Right lobe of liver (tissue), 6 donors: ENCODE results near the gene GPC5. TPM values are rescaled to one million over a fixed set of nuclear protein-coding genes. Genes with fewer than 3 reads are reported as not detected.

Experiments used
- ATAC-seq, 4 donors: fragments of 200-7000 bp; cut with Tn5 transposase; one replicate each; pipeline ENCODE4 v1.9.1; 2020; ENCODE audit warnings: mild to moderate bottlenecking in 4 of 4, moderate library complexity in 4 of 4
- DNase-seq, 3 donors: peaks; one replicate each; pipeline ENCODE4 v3.0.0-alpha.2; 2020
- H3K27ac ChIP-seq, 3 donors: fragments of 200-600 bp; one replicate each; pipeline ENCODE4 v1.8.0; 2022
- H3K27me3 ChIP-seq, 2 donors: fragments of 200-600 bp; one replicate each; pipeline ENCODE4 v1.8.0; 2022
- H3K36me3 ChIP-seq, 4 donors: fragments of 200-600 bp; sonication (generic) in 1 of 4; one replicate each; pipeline versions ENCODE4 v1.5.1 to v1.8.0; 2017 to 2022; ENCODE audit warnings: control low read depth in 1 of 4
- H3K4me1 ChIP-seq, 4 donors: fragments of 200-600 bp; sonication (generic) in 1 of 4; one replicate each; pipeline versions ENCODE4 v1.5.1 to v1.8.0; 2017 to 2022; ENCODE audit warnings: control low read depth in 1 of 4
- H3K4me3 ChIP-seq, 3 donors: fragments of 200-600 bp; one replicate each; pipeline ENCODE4 v1.8.0; 2022
- H3K9me3 ChIP-seq, 4 donors: fragments of 200-600 bp; sonication (generic) in 1 of 4; one replicate each; pipeline versions ENCODE4 v1.5.1 to v1.8.0; 2017 to 2022; ENCODE audit warnings: control low read depth in 1 of 4
- POLR2A ChIP-seq: fragments of 450-650 bp; IDR thresholded peaks from one replicate; pipeline ENCODE4 v1.6.1; 2017; ENCODE audit warnings: antibody characterized with exemption, mild to moderate bottlenecking
- WGBS: methylation state at CpG from one replicate; pipeline ENCODE4 v1.1.6; 2018; ENCODE audit warnings: low coverage, low lambda C conversion rate; ENCODE audit not compliant: insufficient coverage; ENCODE audit errors: missing lambda C conversion rate; 5-methylcytosine and 5-hydroxymethylcytosine counted together
- intact Hi-C, 2 donors: fragments of 100-400 bp; cut with DNase I; formaldehyde crosslinking; loops; one replicate each; pipeline versions ENCODE4 v1.11.2 to v1.14.1; 2022
- total RNA-seq, 6 experiments: library from RNA; depleted of rRNA in 2 of 6; stranded (reverse); fragments of >200 nt in 2 of 6; fragmentation: NEBNext Ultra II Directional in 3 of 6; extraction: Animal tissue kit (Norgen Biotek cat#: 25700) in 3 of 6; gene quantifications; one replicate each; pipeline versions ENCODE4 v1.1.0 to v1.2.4, GENCODE V29; 2016 to 2023
- TF ChIP-seq, protein P1 (sequence below), 4 donors: fragments of 200-600 bp in 3 of 4; fragments of 450-650 bp in 1 of 4; IDR thresholded peaks; one replicate each; pipeline versions ENCODE4 v1.5.1 to v1.8.0; 2016 to 2022; ENCODE audit warnings: antibody characterized with exemption in 4 of 4, mild to moderate bottlenecking in 2 of 4
- donor health status: DM: no; HTN: yes; CAD: no.
- donor health status: DM: no; HTN: no; CAD: no.
- donor health status: DM: no; HTN: no; CAD: no.
- donor health status: DM: no; HTN: yes; CAD: no.
- donor health status: DM: no; HTN: yes; CAD: no.

The GPC5 gene
- total RNA-seq, 6 experiments from 2014 or later = 0.12 to 0.99 (median 0.66) TPM

DNA sequence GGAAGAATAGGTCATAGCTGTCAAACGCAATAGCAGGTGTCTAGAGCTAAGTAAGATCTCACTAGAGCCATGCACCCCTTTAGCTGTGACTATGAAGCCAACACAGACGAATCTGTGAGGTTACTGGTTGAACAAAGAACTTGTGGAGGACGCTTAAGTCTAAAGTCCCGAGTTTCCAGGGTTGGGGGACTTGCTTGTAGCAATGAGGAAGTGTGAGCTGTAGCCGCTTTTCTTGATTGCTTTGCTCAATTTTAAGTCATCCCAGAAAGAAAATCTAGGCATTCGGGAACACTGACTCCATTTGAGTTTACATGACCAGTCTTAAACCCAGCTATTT is 1.6 kb downstream of the GPC5 start:
- peaks cover 0 to 11% (median 3%) of the 10 kb centered on the region in 4 donors for H3K4me1 ChIP-seq
- intact Hi-C loops = no loop called here
- ATAC-seq (no peak), DNase-seq (no peak)
- H3K9me3 ChIP-seq = no peaks in the 10 kb centered on the region
- H3K27me3 ChIP-seq = peaks cover 0 to 6% of the 10 kb centered on the region in 2 donors
- TF ChIP-seq, protein P1, sequence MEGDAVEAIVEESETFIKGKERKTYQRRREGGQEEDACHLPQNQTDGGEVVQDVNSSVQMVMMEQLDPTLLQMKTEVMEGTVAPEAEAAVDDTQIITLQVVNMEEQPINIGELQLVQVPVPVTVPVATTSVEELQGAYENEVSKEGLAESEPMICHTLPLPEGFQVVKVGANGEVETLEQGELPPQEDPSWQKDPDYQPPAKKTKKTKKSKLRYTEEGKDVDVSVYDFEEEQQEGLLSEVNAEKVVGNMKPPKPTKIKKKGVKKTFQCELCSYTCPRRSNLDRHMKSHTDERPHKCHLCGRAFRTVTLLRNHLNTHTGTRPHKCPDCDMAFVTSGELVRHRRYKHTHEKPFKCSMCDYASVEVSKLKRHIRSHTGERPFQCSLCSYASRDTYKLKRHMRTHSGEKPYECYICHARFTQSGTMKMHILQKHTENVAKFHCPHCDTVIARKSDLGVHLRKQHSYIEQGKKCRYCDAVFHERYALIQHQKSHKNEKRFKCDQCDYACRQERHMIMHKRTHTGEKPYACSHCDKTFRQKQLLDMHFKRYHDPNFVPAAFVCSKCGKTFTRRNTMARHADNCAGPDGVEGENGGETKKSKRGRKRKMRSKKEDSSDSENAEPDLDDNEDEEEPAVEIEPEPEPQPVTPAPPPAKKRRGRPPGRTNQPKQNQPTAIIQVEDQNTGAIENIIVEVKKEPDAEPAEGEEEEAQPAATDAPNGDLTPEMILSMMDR (IDR thresholded peaks at IDR 0.05) = no peak
- TF ChIP-seq POLR2A = no peak
- WGBS = 46% methylated on average over 5 of the region's 6 CpGs
- no peaks in the 10 kb centered on the region for H3K36me3 ChIP-seq
- no peak overlapping the region for H3K4me3 ChIP-seq
- H3K27ac ChIP-seq = no peak overlapping the region

DNA sequence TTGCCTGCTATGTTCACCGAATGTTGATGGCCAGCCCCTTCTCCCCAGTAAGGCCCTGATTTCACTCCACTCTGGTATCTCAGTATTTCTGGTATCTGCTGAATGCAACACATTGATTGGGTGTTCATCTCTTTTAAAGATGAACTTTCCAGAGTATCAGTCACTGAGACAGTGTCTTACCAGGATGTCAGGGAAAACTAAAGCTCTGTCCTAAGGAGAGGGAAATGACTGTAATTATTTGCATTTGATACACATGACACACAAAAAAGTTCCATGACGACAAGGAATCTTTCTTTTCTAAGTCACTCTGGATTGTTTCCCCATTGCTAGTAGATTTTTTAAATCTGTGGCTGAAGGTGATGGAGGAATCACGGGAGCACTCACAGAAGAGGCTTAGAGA is 2.2 kb downstream of the GPC5 start:
- H3K27ac ChIP-seq = no peak overlapping the region
- intact Hi-C loops = no loop called here
- peaks cover 0 to 11% (median 3%) of the 10 kb centered on the region in 4 donors for H3K4me1 ChIP-seq
- no peak for TF ChIP-seq POLR2A
- TF ChIP-seq, protein P1 (IDR thresholded peaks at IDR 0.05) = no peak
- ATAC-seq (no peak), DNase-seq (no peak)
- no peaks in the 10 kb centered on the region for H3K9me3 ChIP-seq
- H3K27me3 ChIP-seq = peaks cover 0 to 6% of the 10 kb centered on the region in 2 donors
- H3K4me3 ChIP-seq = no peak overlapping the region
- 76% methylated on average over 3 of the region's 3 CpGs for WGBS
- no peaks in the 10 kb centered on the region for H3K36me3 ChIP-seq

DNA sequence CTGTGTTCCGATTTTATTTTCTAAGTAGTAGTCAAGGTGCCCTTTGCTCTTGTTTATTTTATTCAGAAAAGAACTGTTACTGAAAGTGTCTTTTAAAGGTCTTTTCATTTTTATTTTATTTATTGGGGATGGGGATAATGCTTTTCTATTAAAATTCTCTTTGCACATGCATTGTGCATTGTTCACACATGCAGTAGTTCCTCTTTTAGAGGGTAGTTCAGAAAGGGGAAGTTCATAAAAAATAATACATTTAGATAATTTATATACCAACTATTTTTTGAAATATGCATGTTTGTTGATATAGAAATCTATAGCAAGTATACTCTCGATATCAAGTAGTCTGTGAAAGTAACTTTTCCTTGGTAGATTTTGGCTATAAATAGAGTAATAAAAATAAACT is 3.5 kb downstream of the GPC5 start:
- Histone ChIP-seq H3K36me3 (no peaks in the 10 kb centered on the region), H3K27me3 (peaks cover 0 to 6% of the 10 kb centered on the region in 2 donors), H3K4me1 (peaks cover 0 to 11% (median 3%) of the 10 kb centered on the region in 4 donors), H3K9me3 (no peaks in the 10 kb centered on the region), H3K4me3 (no peak overlapping the region), H3K27ac (no peak overlapping the region)
- intact Hi-C loops = no loop called here
- DNase-seq (no peak), ATAC-seq (no peak)
- TF ChIP-seq, protein P1 (IDR thresholded peaks at IDR 0.05) = no peak
- no peak for TF ChIP-seq POLR2A
- 72% methylated on average over 2 of the region's 2 CpGs for WGBS

DNA sequence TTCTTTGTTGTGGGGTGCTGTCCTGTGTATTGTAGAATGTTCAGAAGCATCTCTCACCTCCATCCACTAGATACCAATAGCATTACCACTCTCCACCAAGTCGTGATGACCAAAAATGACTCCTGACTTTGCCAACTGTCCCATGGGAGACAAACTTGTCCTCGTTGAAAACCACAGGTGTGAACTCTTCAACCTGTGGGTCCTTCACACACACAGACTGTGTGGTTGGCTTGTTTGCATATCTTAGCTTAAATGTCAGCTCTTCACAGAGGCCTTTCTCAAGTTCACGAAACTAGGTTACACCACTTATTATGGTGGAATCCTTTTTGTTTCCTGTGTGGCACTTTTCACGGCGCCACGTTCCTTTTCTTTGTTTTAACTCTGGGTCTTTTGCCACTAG is 6.8 kb downstream of the GPC5 start:
- Histone ChIP-seq H3K4me1 (no peaks in the 10 kb centered on the region), H3K9me3 (no peaks in the 10 kb centered on the region), H3K36me3 (no peaks in the 10 kb centered on the region), H3K4me3 (no peak overlapping the region), H3K27me3 (no peaks in the 10 kb centered on the region), H3K27ac (no peak overlapping the region)
- ATAC-seq (no peak), DNase-seq (no peak)
- intact Hi-C loops = no loop called here
- no peak for TF ChIP-seq POLR2A
- TF ChIP-seq, protein P1 (IDR thresholded peaks at IDR 0.05) = no peak
- WGBS = 73% methylated on average over 5 of the region's 6 CpGs

DNA sequence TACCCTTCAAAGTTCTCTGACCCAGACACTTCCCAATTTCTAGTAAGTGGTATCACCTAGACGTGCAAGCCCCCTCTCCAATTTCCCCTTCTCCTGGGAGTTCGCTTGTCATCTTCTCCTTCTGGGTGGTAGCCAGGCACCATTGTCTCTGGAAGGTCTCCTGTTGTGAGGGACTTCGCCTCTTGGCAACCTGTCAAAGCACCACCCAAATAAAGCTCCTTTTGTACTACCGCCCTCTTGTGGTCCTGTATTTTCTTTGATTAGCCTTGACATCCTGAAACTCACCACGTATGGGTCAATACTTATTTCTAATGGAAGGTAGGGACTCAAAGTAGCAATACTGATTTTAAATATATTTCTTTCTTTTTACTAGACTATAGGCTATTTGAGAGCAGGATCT is 8.2 kb downstream of the GPC5 start:
- no peaks in the 10 kb centered on the region for H3K4me1 ChIP-seq
- peak in 1 of 3 donors; percentile 49 for DNase-seq
- 16% methylated on average over 5 of the region's 5 CpGs for WGBS
- peak; percentile 62 to 88 (median 74) for ATAC-seq
- intact Hi-C loops = no loop called here
- H3K9me3 ChIP-seq = no peaks in the 10 kb centered on the region
- no peak overlapping the region for H3K4me3 ChIP-seq
- TF ChIP-seq, protein P1 (IDR thresholded peaks at IDR 0.05) = peak; percentile 49 to 63 (median 55)
- no peak for TF ChIP-seq POLR2A
- no peaks in the 10 kb centered on the region for H3K36me3 ChIP-seq
- no peak overlapping the region for H3K27ac ChIP-seq
- H3K27me3 ChIP-seq = no peaks in the 10 kb centered on the region
